H4 (cell line): ENCODE data around the gene KCTD3. TPM values are rescaled to one million over a fixed set of nuclear protein-coding genes. Genes with fewer than 3 reads are reported as not detected.

ENCODE experiments used
- DNase-seq: peaks from one replicate; pipeline ENCODE4 v3.0.0-alpha.2; 2015; ENCODE audit warnings: low spot score
- total RNA-seq: library from RNA; depleted of rRNA; stranded (reverse); fragments of >200 nt; shearing (Covaris generic); gene quantifications from 2 replicates; pipeline ENCODE4 v1.2.3, GENCODE V29; 2014

The KCTD3 gene
- total RNA-seq, 1 experiment from 2014 or later = 30.4 TPM

DNA sequence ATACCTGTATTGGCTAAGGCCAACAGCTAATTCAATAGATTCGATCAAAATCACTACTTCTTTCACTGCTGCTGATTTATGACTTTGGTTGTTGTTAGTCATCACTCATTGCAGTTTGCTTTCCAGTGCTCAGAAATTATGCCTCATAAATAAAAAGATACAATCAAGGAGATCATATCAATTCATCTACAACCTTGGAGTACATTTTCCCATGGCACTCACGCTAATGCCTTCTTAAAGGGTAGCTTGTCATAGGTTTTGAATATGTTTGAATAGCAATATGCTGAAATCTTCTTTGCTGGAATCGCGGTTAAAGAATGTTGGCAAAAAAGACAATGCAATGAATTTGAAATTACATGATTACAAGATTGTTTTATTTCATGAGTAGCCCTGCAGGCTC is 89.9 kb downstream of the KCTD3 start:
- no peak for DNase-seq

- no peak for DNase-seq
Observed at GRCh38 chr1:215660259-215660658, 93.2 kb downstream of the KCTD3 start.

DNA sequence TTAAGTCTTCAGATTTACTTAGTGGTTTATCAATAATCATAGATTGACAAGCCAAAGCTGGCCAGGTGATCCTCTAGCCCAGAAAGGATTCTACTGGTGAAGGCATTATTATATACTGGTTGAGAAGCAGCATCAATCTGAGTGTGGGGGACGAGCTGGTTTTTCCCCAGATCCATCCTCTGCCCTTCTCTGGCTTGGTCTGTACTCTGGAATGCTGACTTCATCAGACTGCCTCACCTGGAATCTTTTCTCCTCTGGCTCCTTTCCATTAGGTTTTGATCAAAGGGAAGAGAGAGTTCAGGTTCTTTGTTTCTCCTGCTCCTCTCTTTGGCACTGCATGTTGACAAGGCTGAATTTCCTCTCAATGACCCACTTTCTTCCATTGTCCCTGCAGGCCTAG is 93.9 kb downstream of the KCTD3 start:
- no peak for DNase-seq

- peak; percentile 10 for DNase-seq
Observed at GRCh38 chr1:215665215-215665614, 98.1 kb downstream of the KCTD3 start.

DNA sequence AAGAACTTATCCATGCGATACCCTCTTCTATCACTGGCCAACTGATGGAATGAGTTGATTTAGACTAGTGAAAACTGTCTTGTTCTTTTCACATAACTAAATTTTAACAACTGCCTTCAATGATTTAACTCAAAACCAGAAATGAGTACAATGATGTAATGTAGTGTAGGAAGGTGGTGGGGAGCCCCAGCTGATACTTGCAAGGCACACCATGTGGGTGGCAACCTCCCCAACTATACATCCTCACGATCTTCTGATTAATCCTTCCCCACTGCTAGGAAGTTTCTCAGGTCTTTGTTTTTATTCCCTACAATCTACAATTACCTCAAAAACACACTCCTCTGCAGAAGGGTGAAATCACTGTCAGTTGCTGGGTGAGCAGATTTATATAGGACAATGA is 100.7 kb downstream of the KCTD3 start:
- DNase-seq = no peak

DNA sequence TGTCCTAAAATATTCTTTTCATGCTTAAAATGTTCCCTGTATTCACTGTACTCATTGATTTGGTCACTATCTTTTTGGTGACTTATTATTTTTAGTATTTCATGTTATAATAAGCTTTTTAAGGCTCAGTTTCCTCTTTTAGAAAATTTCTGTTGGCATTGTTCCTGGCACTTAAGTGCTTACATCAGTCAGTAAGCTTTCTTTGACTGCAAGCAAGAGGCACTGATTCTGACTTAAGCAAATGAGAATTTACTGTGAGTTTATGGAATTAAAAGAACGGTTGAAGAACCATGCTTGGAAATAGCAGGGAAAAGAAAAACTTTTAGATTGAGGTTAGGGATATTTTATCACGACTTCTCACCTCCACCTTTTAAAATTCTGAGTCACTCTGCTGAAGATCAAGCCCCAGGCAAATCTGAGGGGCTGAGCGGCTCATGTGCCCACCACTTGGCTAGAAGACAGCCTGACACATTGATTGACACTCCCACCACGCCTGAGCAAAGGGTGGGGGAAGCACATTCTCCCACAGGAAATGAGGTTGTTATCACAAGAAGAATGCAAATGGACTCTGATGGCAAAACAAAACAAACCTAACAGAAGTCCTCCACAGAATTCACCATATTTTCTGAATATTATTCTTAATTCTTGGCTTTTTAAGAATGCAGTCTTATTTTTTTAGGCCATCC is 102.8 kb downstream of the KCTD3 start:
- no peak for DNase-seq
